Jurkat, Clone E6-1 (cell line): ENCODE results near the gene HRK.
A peak's percentile ranks its signal among the peaks of the same experiment; 100 is the strongest.

Experiments
- DNase-seq: peaks from one replicate; pipeline ENCODE4 v3.0.0-alpha.2; 2011; ENCODE audit warnings: low read depth, low spot score
- H3K4me3 ChIP-seq: 2 replicates; pipeline ENCODE4 v1.5.1; 2011; ENCODE audit warnings: mild to moderate bottlenecking, low read length, control low read depth, moderate library complexity

HRK gene

DNA sequence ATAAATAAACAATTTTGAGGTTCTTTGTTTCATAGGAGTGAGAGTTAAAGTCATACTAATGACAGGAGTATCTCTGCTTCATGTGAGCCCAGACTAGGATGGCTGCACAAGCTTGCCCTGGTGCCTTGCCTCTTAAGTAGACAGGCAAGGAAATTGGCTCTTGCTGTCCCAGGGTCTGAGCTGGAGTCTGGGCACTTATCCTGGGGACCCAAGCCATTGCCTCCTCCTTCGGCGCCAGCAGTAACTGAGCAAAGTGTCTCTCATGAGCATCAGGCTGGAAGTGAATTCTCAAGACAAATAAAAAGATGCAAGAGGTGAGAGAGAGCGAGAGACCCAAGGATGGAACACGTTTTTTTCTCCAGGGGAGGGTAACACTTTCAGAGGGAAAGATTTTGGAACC, 22.6 kb upstream of the HRK start:
- DNase-seq = no peak
- no peak overlapping the region for H3K4me3 ChIP-seq

GRCh38 chr12:116901612-116902011, 20.4 kb upstream of the HRK start:
- DNase-seq = no peak
- no peak overlapping the region for H3K4me3 ChIP-seq

GRCh38 chr12:116898669-116899068, 17.4 kb upstream of the HRK start:
- DNase-seq = no peak

DNA sequence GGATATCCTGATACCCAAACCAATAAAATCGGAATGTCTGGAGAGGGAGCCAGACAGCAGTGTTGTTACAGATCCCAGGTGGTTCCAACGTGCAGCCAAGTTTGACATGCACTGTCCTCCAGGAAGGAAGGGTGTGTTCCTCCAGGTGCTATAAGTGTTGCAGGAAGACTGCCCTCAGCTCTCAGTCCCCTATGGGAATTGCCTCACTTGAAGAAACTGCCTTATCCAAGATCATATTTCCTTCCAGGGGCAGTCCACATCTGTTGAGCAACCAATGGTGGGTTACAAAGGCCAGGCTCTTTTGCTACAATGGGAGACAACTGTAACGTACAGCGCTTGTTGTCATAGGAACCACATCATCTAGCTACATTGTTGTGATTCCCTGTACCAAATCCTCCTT, 16.2 kb upstream of the HRK start:
- DNase-seq = no peak

More at GRCh38 chr12:116898669-116899068, 17.4 kb upstream of the HRK start:
- no peak overlapping the region for H3K4me3 ChIP-seq

DNA sequence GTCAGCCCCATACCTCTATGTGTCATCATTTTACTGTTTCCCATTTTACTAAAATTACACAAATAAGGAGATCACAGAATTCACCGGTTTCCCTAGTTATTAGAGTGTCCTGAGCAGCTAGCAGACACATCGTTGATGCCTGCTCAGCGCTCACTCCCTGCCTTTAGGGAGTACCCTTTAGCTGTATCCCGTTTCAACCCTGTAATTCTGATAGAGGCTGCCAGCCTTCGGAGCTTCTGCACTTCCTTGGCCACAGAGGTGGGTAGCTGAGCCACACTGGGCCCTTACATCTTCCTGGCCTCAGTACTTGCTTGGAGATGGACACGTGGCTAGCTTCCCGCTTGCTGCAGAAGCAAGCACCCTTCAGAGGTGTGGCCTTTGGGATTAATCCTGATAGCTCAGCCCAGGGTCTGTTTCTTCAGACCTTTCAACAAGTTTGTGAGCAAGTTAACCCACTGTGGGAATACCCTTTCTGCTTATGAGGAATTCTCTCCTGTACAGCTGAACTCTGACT, 15.2 kb upstream of the HRK start:
- DNase-seq = no peak

More for the DNA sequence above, 16.2 kb upstream of the HRK start:
- no peak overlapping the region for H3K4me3 ChIP-seq

GRCh38 chr12:116894913-116895312, 13.7 kb upstream of the HRK start:
- no peak for DNase-seq
- H3K4me3 ChIP-seq = no peak overlapping the region

More for the DNA sequence above, 15.2 kb upstream of the HRK start:
- H3K4me3 ChIP-seq = no peak overlapping the region

- DNase-seq = no peak
Observed at GRCh38 chr12:116892349-116893140, 11.3 kb upstream of the HRK start.

GRCh38 chr12:116891019-116891418, 9.8 kb upstream of the HRK start:
- no peak for DNase-seq

More at GRCh38 chr12:116892349-116893140, 11.3 kb upstream of the HRK start:
- H3K4me3 ChIP-seq = no peak overlapping the region

GRCh38 chr12:116890330-116890729, 9.1 kb upstream of the HRK start:
- no peak overlapping the region for H3K4me3 ChIP-seq
- no peak for DNase-seq

More at GRCh38 chr12:116891019-116891418, 9.8 kb upstream of the HRK start:
- no peak overlapping the region for H3K4me3 ChIP-seq

GRCh38 chr12:116887897-116888296, 6.7 kb upstream of the HRK start:
- H3K4me3 ChIP-seq = no peak overlapping the region
- DNase-seq = no peak

- no peak for DNase-seq
- no peak overlapping the region for H3K4me3 ChIP-seq
Observed at GRCh38 chr12:116887244-116887643, 6.0 kb upstream of the HRK start.

- no peak overlapping the region for H3K4me3 ChIP-seq
- DNase-seq = no peak
Observed at GRCh38 chr12:116885491-116885890, 4.2 kb upstream of the HRK start.

- H3K4me3 ChIP-seq = no peak overlapping the region
- DNase-seq = no peak
Observed at GRCh38 chr12:116884871-116885270, 3.6 kb upstream of the HRK start.

- H3K4me3 ChIP-seq = no peak overlapping the region
- no peak for DNase-seq
Observed at GRCh38 chr12:116882742-116883141, 1.5 kb upstream of the HRK start.

DNA sequence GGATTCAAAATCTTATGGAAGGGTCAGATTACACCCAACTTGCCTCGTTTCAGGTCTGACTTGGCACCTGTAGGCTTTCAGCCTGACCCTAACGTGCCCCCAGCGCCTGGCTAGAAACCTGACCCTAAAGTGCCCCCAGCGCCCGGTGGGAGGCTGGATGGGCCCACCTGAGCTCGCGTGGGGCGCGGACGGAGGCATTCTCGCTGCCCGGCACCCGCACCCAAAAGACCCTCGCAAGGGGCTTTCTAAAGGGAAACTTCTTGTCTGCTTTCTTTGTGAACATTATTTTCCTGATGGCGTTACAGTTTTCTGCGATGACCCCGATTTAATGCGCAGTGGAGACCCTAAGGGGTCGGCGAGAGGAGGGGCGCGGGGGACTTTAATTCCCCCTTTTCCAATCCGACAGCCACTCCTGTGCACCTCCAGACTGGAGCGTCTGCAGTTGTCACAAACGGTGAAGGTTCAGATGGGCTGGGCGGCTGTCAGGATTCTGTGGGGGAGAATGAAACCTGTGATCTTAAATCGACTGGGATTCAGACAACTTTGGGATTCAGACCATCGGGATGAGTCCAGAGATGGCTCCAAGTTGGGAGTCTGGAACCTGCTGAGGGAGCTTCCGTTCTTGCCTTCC, 751 bp upstream of the HRK start:
- no peak overlapping the region for H3K4me3 ChIP-seq
- DNase-seq = no peak

DNA sequence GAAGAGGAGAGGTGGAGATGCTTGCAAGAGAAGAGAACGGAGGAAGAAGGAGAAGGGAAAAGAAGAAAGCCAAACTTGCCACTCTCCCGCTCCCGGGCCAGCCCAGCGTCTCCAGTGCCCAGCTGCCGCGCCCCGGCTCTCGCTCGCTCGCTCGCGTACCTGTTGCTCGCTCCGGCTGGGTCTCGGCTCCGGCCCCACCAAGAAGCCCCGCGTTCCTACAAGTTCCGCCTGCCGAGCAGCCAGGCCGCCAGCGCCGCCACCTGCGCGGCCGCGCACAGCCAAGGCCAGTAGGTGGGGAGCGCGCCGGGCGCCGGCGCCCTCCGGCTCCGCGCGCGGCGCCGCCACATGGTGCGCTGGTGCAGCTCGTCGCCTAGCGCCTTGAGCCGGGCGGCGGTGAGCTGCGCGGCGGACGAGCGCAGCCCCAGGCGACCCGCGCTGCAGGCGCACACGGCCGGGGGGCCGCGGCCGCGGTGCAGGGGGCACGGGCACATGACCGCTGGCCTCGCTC, 370 bp downstream of the HRK start:
- peak; percentile 29 for DNase-seq
- H3K4me3 ChIP-seq = peak overlapping the region; percentile 51

DNA sequence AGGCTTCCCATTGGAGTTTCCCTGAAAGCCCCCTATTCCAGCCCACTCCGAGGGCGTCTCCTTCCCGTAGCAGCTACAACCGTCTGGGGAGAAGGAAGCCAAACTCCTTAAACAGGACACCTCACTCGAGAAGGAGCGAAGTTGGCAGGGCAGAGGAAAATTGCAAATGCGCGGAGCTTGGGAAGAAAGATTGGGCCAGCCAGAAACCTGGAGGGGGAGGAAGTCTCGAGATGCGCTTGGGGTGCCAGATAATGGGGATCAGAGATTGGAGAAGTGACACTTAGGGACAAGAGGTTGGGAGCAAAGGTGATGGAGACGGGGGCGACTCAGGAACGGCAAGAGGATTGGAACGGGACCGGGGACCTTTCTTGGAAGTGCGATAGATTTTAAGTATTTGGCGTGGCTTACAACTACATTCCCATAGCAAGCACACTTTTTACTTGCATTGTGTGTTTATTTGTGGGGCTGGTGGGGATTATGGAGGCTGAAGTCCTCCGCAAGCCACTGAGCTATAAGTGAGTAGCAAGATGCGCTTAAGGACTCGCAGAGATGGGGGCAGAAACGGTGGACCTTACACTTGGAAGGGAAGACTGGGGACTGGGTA, 926 bp downstream of the HRK start:
- H3K4me3 ChIP-seq = peak overlapping the region; percentile 51
- no peak for DNase-seq

DNA sequence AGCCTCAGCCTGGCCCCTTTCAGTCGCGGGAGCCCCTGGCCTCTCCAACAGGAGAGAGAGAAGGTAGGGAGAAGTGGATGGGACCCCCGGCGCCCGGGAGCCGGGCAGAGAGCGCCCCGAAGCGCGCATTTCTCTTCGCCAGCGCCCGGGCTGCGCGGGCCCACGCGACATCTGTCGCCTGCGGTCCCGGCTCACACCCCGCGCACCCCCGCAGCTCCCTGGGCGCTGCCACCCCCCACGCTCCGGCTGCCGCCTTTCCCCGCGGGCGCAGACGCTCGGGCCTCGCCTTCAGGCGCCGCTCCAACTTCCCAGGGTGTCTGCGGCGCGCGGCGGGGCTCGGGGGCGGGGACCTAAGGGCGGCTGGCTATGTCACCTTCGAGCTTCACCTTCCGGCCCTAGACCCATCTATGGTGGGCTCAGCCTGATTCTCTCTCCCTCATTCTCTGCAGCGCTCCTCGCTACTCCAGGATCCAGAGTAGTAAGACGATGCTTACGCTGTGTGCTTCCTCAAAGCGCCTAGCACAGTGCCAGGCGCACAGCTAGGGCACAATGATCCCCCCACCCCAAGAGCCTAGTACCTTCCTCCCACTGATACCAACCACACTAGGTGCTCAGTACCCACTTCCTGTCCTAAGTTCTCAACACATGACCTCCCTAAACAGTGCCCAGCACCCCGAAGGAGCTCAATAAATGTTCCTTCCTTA, 1.6 kb downstream of the HRK start:
- H3K4me3 ChIP-seq = no peak overlapping the region
- no peak for DNase-seq
